Loucy (cell line): ENCODE data around the gene ZPBP2.

ENCODE experiments used
- H2AFZ ChIP-seq: fragments of 200-600 bp; sonication (generic); 2 replicates; pipeline ENCODE4 v1.6.0; 2016; ENCODE audit warnings: antibody characterized with exemption, mild to moderate bottlenecking, low read length, moderate library complexity
- H3F3A ChIP-seq: fragments of 200-600 bp; 2 replicates; pipeline ENCODE4 v1.6.0; 2016; ENCODE audit warnings: antibody characterized with exemption, low read depth, mild to moderate bottlenecking
- H3K27me3 ChIP-seq: fragments of 200-600 bp; sonication (generic); 2 replicates; pipeline ENCODE4 v1.6.1; 2014; ENCODE audit warnings: low read length, mild to moderate bottlenecking; ENCODE audit not compliant: insufficient read depth, poor library complexity, severe bottlenecking
- H3K36me3 ChIP-seq: fragments of 200-600 bp; sonication (generic); 2 replicates; pipeline ENCODE4 v1.6.1; 2016; ENCODE audit warnings: low read length; ENCODE audit not compliant: insufficient read depth
- H3K4me1 ChIP-seq: fragments of 200-600 bp; sonication (generic); 2 replicates; pipeline ENCODE4 v1.5.1; 2014; ENCODE audit warnings: low read length, mild to moderate bottlenecking; ENCODE audit not compliant: insufficient read depth, poor library complexity, severe bottlenecking
- H3K4me2 ChIP-seq: fragments of 200-600 bp; sonication (generic); 2 replicates; pipeline ENCODE4 v1.6.0; 2014; ENCODE audit warnings: antibody characterized with exemption, low read length, low read depth, mild to moderate bottlenecking; ENCODE audit not compliant: poor library complexity, severe bottlenecking
- H3K4me3 ChIP-seq: fragments of 200-600 bp; sonication (generic); 2 replicates; pipeline ENCODE4 v1.5.1; 2014; ENCODE audit warnings: low read length, mild to moderate bottlenecking, mixed read lengths; ENCODE audit not compliant: poor library complexity, severe bottlenecking
- H3K79me2 ChIP-seq: fragments of 200-600 bp; sonication (generic); 2 replicates; pipeline ENCODE4 v1.6.1; 2014; ENCODE audit warnings: low read length; ENCODE audit not compliant: insufficient read depth
- H3K9ac ChIP-seq: fragments of 200-600 bp; sonication (generic); 2 replicates; pipeline ENCODE4 v1.6.0; 2014; ENCODE audit warnings: mild to moderate bottlenecking, low read depth, low read length, moderate library complexity; ENCODE audit not compliant: poor library complexity, severe bottlenecking
- H3K9me2 ChIP-seq: fragments of 200-600 bp; sonication (generic); replicated peaks from 2 replicates; pipeline ENCODE4 v1.6.1; 2016; ENCODE audit warnings: low read depth, low read length, mixed read lengths
- H3K9me3 ChIP-seq: fragments of 200-600 bp; sonication (generic); 2 replicates; pipeline ENCODE4 v1.6.1; 2014; ENCODE audit warnings: mild to moderate bottlenecking, antibody characterized with exemption, low read length, low read depth; ENCODE audit not compliant: insufficient read depth
- H4K20me1 ChIP-seq: fragments of 200-600 bp; sonication (generic); 2 replicates; pipeline ENCODE4 v1.6.0; 2014; ENCODE audit warnings: antibody characterized with exemption, low read length, mild to moderate bottlenecking; ENCODE audit not compliant: insufficient read depth, poor library complexity, severe bottlenecking
- EZH2phosphoT487 ChIP-seq: fragments of 200-600 bp; IDR thresholded peaks from 2 replicates; pipeline ENCODE4 v1.6.1; 2018; ENCODE audit warnings: antibody characterized with exemption, mild to moderate bottlenecking, moderate library complexity, borderline replicate concordance
- TF ChIP-seq, protein P1 (sequence below): fragments of 200-600 bp; sonication (generic); conservative IDR thresholded peaks from 2 replicates; pipeline ENCODE4 v1.5.1; 2014; ENCODE audit warnings: mild to moderate bottlenecking, antibody characterized with exemption, low read length

ZPBP2 gene, protein sequence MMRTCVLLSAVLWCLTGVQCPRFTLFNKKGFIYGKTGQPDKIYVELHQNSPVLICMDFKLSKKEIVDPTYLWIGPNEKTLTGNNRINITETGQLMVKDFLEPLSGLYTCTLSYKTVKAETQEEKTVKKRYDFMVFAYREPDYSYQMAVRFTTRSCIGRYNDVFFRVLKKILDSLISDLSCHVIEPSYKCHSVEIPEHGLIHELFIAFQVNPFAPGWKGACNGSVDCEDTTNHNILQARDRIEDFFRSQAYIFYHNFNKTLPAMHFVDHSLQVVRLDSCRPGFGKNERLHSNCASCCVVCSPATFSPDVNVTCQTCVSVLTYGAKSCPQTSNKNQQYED

DNA sequence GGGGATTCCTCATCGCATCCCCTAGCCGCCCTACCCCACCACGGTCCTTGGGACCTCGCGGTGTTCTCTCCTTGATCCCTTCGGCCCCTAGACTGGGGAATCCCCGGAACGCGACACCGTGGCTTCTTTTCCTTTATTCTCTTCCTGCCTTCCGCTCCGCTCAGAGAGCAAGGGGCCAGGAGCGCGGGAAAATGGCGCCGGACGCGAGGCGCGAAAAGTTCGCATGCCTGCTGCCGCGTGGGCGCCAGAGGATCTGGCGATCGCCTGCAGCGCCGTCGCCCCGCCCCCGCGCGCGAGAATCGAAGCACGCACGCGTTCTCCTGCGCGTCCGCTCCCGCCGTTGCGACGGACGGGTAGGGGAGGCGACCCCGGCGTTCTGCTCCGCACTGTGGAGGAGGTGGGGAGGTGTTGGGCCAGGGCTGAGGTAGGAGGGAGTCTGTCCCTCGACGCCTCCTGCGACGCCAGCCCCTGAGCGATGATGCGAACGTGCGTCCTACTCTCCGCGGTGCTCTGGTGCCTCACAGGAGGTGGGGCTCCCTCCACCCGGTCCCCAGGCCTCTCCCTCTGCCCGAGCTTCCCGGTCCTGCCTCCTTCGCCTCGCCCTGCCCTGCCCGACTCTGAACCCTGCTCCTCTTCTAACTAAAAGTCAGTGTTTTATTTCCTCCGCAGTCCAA lies at the start of gene ZPBP2:
ZPBP2 (plus strand) TSS at position 323 of the 674 bp plus-strand sequence; CDS start at position 476, 153 bp downstream.
- Histone ChIP-seq H4K20me1 (no peaks in the 10 kb centered on the region), H3K27me3 (peaks cover 23% of the 10 kb centered on the region), H3K4me1 (no peaks in the 10 kb centered on the region), H3K9ac (no peak within 1 kb of the TSS), H2AFZ (no peak within 1 kb of the TSS), H3F3A (no peaks in the 10 kb centered on the region), H3K36me3 (no peaks in the 10 kb centered on the region), H3K4me2 (no peak within 1 kb of the TSS), H3K9me3 (no peaks in the 10 kb centered on the region), H3K79me2 (no peaks in the 10 kb centered on the region), H3K9me2 (no peaks in the 10 kb centered on the region), H3K4me3 (no peak within 1 kb of the TSS)
- no peak for TF ChIP-seq EZH2phosphoT487
- TF ChIP-seq, protein P1, sequence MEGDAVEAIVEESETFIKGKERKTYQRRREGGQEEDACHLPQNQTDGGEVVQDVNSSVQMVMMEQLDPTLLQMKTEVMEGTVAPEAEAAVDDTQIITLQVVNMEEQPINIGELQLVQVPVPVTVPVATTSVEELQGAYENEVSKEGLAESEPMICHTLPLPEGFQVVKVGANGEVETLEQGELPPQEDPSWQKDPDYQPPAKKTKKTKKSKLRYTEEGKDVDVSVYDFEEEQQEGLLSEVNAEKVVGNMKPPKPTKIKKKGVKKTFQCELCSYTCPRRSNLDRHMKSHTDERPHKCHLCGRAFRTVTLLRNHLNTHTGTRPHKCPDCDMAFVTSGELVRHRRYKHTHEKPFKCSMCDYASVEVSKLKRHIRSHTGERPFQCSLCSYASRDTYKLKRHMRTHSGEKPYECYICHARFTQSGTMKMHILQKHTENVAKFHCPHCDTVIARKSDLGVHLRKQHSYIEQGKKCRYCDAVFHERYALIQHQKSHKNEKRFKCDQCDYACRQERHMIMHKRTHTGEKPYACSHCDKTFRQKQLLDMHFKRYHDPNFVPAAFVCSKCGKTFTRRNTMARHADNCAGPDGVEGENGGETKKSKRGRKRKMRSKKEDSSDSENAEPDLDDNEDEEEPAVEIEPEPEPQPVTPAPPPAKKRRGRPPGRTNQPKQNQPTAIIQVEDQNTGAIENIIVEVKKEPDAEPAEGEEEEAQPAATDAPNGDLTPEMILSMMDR: no peak

DNA sequence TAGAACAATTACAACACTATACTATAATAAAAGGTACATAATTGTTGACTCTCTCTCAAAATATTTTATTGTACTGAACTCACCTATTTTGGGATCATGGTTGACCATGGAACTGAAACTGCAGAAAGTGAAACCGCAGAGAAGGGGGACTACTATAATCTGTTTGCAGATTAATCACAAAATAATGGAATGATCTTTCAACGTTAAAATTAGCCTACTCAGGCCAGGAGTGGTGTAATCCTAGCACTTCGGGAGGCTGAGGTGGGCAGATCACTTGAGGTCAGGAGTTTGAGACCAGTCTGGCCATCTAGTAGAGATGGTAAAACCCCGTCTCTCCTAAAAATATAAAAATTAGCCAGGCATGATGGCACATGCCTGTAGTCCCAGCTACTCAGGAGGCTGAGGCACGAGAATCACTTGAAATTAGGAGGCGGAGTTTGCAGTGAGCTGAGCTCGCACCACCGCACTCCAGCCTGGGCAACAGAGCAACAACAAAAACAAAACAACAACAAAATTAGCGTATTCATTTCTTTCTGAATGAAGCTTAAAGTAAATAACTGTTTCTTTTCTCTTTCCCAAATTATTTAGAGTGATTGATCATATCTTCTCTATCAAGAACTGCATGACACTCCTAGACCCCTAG lies 49.5 kb upstream of the ZPBP2 start:
- Histone ChIP-seq H3F3A (no peaks in the 10 kb centered on the region), H3K27me3 (peaks cover 9% of the 10 kb centered on the region), H3K9ac (no peak overlapping the region), H2AFZ (no peak overlapping the region), H3K36me3 (no peaks in the 10 kb centered on the region), H3K4me1 (peaks cover 14% of the 10 kb centered on the region), H3K79me2 (no peaks in the 10 kb centered on the region), H3K4me2 (peak overlapping the region; percentile 4), H4K20me1 (no peaks in the 10 kb centered on the region), H3K9me2 (no peaks in the 10 kb centered on the region), H3K9me3 (peaks cover 3% of the 10 kb centered on the region; the same call in 1 of the 2 replicates), H3K4me3 (no peak overlapping the region)
- TF ChIP-seq, protein P1: no peak
- no peak for TF ChIP-seq EZH2phosphoT487

DNA sequence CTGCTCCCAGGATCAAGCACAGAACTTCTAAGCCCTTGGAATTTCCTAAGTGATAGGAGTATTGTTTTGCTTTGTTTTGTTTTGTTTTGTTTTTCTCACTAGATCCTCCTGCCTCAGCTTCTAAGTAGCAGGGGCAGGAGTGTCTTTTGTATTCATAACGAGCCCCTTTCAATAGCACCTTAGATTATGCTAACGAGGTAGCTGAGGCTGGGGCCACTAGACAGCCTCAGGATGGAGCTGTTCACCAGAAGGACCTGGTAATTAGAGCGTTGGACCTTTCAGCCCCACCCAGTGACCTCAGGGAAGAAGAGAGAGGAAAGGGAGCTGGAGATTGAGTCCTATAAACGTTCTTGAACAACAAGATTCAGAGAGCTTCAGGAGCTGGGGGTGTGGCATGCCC lies 47.5 kb upstream of the ZPBP2 start:
- Histone ChIP-seq H3K4me3 (no peak overlapping the region), H4K20me1 (no peaks in the 10 kb centered on the region), H3F3A (no peaks in the 10 kb centered on the region), H3K9me2 (no peaks in the 10 kb centered on the region), H3K79me2 (no peaks in the 10 kb centered on the region), H3K4me1 (peaks cover 5% of the 10 kb centered on the region), H2AFZ (no peak overlapping the region), H3K4me2 (no peak overlapping the region), H3K9me3 (peaks cover 7% of the 10 kb centered on the region; the same call in 1 of the 2 replicates), H3K36me3 (no peaks in the 10 kb centered on the region), H3K27me3 (peaks cover 9% of the 10 kb centered on the region), H3K9ac (no peak overlapping the region)
- TF ChIP-seq EZH2phosphoT487: no peak
- TF ChIP-seq, protein P1: no peak
